ENCODE measurements around the gene NLRP3.

DNA sequence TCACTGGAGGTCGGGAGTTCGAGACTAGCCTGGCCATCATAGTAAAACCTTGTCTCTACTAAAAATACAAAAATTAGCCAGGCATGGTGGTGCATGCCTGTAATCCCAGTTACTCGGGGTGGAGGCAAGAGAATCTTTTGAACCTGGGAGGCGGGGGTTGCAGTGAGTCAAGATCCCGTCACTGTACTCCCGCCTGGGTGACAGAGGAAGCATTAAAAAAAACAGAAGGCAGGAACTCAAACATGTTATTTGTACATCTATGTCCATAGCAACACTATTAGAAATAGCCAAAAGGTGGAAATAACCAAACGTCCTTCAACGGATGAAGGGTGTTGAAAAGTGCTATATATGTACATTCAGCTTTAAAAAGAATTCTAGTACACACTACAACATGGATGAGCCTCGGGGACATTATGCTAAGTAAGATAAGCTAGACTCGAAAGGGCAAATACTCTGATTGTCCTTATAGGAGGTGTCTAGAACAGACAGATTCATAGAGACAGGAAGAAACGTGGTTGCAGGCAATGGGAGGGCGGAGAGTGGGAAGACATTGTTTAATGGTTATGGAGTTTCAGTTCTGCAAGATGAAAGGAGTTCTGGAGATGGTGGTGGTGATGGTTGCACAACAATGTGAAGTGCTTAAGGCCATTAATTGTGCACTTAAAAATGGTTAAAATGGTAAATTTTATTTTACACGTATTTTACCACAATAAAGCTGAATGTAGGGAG is 19.2 kb downstream of the NLRP3 start:
- no peak for TF ChIP-seq EZH2 (IDR thresholded peaks at IDR 0.05; ENCODE audit: insufficient read depth, poor library complexity, severe bottlenecking)
- no peak for TF ChIP-seq EZH2phosphoT487 (IDR thresholded peaks at IDR 0.05; ENCODE audit: insufficient read depth, low read depth)
